ENCODE data around the gene CBX4. TPM values are rescaled to one million over a fixed set of nuclear protein-coding genes. Genes with fewer than 3 reads are reported as not detected.

The CBX4 gene
- total RNA-seq, 1 experiment from 2014 or later, result 3.3 TPM

DNA sequence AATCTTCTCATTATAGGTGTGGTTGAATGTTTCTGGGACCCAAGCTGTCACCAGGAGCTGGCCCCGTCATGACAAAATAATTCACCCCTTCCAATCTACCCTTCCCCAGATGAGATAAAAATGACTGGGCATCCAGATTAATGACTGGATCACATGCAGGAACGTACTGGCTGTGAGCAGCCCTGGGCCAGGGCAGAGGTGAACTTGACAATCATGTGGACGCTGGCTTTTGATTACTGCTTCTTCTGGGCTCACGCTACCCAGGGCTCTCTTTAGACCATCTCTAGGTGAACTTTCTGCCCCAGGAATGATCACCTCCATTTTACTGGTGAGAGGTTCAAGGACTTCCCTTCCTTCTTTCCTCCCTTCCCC lies 18.3 kb downstream of the CBX4 start (continued):
- TF ChIP-seq, protein P1, sequence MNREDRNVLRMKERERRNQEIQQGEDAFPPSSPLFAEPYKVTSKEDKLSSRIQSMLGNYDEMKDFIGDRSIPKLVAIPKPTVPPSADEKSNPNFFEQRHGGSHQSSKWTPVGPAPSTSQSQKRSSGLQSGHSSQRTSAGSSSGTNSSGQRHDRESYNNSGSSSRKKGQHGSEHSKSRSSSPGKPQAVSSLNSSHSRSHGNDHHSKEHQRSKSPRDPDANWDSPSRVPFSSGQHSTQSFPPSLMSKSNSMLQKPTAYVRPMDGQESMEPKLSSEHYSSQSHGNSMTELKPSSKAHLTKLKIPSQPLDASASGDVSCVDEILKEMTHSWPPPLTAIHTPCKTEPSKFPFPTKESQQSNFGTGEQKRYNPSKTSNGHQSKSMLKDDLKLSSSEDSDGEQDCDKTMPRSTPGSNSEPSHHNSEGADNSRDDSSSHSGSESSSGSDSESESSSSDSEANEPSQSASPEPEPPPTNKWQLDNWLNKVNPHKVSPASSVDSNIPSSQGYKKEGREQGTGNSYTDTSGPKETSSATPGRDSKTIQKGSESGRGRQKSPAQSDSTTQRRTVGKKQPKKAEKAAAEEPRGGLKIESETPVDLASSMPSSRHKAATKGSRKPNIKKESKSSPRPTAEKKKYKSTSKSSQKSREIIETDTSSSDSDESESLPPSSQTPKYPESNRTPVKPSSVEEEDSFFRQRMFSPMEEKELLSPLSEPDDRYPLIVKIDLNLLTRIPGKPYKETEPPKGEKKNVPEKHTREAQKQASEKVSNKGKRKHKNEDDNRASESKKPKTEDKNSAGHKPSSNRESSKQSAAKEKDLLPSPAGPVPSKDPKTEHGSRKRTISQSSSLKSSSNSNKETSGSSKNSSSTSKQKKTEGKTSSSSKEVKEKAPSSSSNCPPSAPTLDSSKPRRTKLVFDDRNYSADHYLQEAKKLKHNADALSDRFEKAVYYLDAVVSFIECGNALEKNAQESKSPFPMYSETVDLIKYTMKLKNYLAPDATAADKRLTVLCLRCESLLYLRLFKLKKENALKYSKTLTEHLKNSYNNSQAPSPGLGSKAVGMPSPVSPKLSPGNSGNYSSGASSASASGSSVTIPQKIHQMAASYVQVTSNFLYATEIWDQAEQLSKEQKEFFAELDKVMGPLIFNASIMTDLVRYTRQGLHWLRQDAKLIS (CRISPR knock-in tag; IDR thresholded peaks at IDR 0.05; ENCODE audit: borderline replicate concordance), result no peak
- TF ChIP-seq, protein P2, sequence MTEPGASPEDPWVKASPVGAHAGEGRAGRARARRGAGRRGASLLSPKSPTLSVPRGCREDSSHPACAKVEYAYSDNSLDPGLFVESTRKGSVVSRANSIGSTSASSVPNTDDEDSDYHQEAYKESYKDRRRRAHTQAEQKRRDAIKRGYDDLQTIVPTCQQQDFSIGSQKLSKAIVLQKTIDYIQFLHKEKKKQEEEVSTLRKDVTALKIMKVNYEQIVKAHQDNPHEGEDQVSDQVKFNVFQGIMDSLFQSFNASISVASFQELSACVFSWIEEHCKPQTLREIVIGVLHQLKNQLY (CRISPR knock-in tag; IDR thresholded peaks at IDR 0.05), result no peak
- TF ChIP-seq JAZF1 (CRISPR knock-in tag; IDR thresholded peaks at IDR 0.05), result no peak
- TF ChIP-seq SOX15 (CRISPR knock-in tag; IDR thresholded peaks at IDR 0.05), result no peak

DNA sequence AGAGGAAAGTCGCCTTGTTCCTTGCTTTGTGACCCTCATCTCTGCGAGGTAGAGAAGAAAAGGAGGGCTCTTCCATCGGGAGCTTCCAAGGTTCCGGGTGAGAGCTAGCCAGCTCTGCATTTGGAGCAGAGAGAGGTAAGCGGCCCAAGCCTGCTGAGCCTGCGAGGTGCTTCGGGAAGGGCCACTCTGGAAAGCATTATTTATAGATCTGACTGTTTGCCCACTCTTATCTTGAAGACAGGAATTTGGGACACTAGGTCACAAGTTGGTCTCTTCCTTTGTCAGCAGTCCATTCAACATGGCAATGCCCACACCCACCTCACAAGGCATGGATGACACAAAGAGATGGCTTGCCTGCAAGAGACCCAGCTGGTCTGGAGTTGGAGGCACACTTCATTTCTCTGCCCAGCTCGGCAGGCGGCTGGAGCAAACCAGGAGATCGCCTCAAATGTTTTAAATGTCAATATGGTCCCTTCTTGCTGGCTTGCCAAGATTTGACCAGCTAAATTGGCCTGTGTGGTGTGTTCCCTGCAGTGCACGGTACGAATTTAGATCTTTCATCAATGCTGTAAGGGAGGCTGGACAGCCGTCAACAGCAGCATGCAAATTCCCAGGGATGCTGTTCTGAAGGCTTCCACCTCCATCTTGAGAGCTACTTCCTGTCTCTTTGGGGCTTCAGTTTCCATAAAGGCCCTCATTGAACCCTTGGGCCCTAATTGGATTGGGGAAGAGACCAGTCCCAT lies 19.5 kb downstream of the CBX4 start:
- Mint-ChIP-seq H3K36me3 (peaks cover 4% of the 10 kb centered on the region; the same call in 1 of the 2 replicates), H3K9me3 (peaks cover 5% of the 10 kb centered on the region), H3K4me3 (no peak overlapping the region), H3K4me1 (peaks cover 6% of the 10 kb centered on the region), H3K27ac (no peak overlapping the region), H3K27me3 (ENCODE audit: low read depth) (peaks cover 98% of the 10 kb centered on the region)
- DNase-seq (ENCODE audit: low spot score) (no peak), ATAC-seq (no peak)
- ChIA-PET POLR2A (interaction anchor here (1.2 kb wide), 1 partner anchor 20 kb away, joined by 4 read pairs; the partner anchor contains the start of gene CBX4), CTCF (interaction anchor here (0.6 to 20.8 kb wide), 6 partner anchors 12 to 656 kb away, joined by 3 to 464 read pairs (median 4); no protein-coding TSS in a partner anchor)
- TF ChIP-seq NR3C1 (CRISPR knock-in tag; conservative IDR thresholded peaks at IDR 0.05; ENCODE audit: low read depth) (no peak), SP1 (CRISPR knock-in tag; conservative IDR thresholded peaks at IDR 0.05) (no peak), ZNF232 (CRISPR knock-in tag; IDR thresholded peaks at IDR 0.05) (no peak), TCF7 (CRISPR knock-in tag; IDR thresholded peaks at IDR 0.05; ENCODE audit: low read depth) (no peak), SMAD3 (CRISPR knock-in tag; IDR thresholded peaks at IDR 0.05; ENCODE audit: borderline replicate concordance) (no peak), MYBL2 (CRISPR knock-in tag; IDR thresholded peaks at IDR 0.05) (no peak), MXD4 (CRISPR knock-in tag; IDR thresholded peaks at IDR 0.05; ENCODE audit: borderline replicate concordance) (no peak), ZNF219 (CRISPR knock-in tag; IDR thresholded peaks at IDR 0.05; ENCODE audit: borderline replicate concordance) (no peak)
- TF ChIP-seq, protein P3, sequence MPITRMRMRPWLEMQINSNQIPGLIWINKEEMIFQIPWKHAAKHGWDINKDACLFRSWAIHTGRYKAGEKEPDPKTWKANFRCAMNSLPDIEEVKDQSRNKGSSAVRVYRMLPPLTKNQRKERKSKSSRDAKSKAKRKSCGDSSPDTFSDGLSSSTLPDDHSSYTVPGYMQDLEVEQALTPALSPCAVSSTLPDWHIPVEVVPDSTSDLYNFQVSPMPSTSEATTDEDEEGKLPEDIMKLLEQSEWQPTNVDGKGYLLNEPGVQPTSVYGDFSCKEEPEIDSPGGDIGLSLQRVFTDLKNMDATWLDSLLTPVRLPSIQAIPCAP (CRISPR knock-in tag; IDR thresholded peaks at IDR 0.05), result no peak
- TF ChIP-seq, protein P4, sequence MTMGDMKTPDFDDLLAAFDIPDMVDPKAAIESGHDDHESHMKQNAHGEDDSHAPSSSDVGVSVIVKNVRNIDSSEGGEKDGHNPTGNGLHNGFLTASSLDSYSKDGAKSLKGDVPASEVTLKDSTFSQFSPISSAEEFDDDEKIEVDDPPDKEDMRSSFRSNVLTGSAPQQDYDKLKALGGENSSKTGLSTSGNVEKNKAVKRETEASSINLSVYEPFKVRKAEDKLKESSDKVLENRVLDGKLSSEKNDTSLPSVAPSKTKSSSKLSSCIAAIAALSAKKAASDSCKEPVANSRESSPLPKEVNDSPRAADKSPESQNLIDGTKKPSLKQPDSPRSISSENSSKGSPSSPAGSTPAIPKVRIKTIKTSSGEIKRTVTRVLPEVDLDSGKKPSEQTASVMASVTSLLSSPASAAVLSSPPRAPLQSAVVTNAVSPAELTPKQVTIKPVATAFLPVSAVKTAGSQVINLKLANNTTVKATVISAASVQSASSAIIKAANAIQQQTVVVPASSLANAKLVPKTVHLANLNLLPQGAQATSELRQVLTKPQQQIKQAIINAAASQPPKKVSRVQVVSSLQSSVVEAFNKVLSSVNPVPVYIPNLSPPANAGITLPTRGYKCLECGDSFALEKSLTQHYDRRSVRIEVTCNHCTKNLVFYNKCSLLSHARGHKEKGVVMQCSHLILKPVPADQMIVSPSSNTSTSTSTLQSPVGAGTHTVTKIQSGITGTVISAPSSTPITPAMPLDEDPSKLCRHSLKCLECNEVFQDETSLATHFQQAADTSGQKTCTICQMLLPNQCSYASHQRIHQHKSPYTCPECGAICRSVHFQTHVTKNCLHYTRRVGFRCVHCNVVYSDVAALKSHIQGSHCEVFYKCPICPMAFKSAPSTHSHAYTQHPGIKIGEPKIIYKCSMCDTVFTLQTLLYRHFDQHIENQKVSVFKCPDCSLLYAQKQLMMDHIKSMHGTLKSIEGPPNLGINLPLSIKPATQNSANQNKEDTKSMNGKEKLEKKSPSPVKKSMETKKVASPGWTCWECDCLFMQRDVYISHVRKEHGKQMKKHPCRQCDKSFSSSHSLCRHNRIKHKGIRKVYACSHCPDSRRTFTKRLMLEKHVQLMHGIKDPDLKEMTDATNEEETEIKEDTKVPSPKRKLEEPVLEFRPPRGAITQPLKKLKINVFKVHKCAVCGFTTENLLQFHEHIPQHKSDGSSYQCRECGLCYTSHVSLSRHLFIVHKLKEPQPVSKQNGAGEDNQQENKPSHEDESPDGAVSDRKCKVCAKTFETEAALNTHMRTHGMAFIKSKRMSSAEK (CRISPR knock-in tag; IDR thresholded peaks at IDR 0.05; ENCODE audit: borderline replicate concordance), result no peak

Data from WTC11 (cell line).